ENCODE results near the gene OBSCN. TPM values are rescaled to one million over a fixed set of nuclear protein-coding genes. Genes with fewer than 3 reads are reported as not detected.

Gene OBSCN
- total and polyA plus RNA-seq, 10 of the 15 experiments (the other 5 are each of a cell fraction or from before 2014, with no cell fraction given) = 0.01 to 0.36 (median 0.08) TPM; not detected in 2

- no peak for TF ChIP-seq IKZF1 (conservative IDR thresholded peaks at IDR 0.05)
- no peak for TF ChIP-seq SREBF2 (IDR thresholded peaks at IDR 0.05; ENCODE audit: low read length)
- TF ChIP-seq FOXK2 (IDR thresholded peaks at IDR 0.05) = no peak
- no peak for TF ChIP-seq BCL11A (IDR thresholded peaks at IDR 0.05; ENCODE audit: low read depth, low read length)
- no peak for TF ChIP-seq GATAD2B (conservative IDR thresholded peaks at IDR 0.05; ENCODE audit: low read depth)
- no peak for TF ChIP-seq ZZZ3 (IDR thresholded peaks at IDR 0.05; ENCODE audit: control insufficient read depth, insufficient read length, low read depth)
- no peak for TF ChIP-seq SPI1 (IDR thresholded peaks at IDR 0.05; ENCODE audit: borderline replicate concordance, insufficient read depth, low read depth, low read length)
- no peak for TF ChIP-seq TAF1 (IDR thresholded peaks at IDR 0.05; ENCODE audit: borderline replicate concordance, low read depth, low read length)
- no peak for TF ChIP-seq BACH1 (IDR thresholded peaks at IDR 0.05; ENCODE audit: borderline replicate concordance)
- no peak for TF ChIP-seq TBL1XR1 (IDR thresholded peaks at IDR 0.05; ENCODE audit: low read depth, low read length)
- no peak for TF ChIP-seq ZNF687 (IDR thresholded peaks at IDR 0.05)
- no peak for TF ChIP-seq ZNF622 (IDR thresholded peaks at IDR 0.05)
- no peak for TF ChIP-seq CTCF (IDR thresholded peaks at IDR 0.05 in 2 of 3, conservative IDR thresholded peaks at IDR 0.05 in 1 of 3; ENCODE audit: control insufficient read depth in 2 of 3, extremely low read depth in 1 of 3, insufficient read depth in 1 of 3, low read depth in 3 of 3, low read length in 3 of 3)
- no peak for TF ChIP-seq FOS (IDR thresholded peaks at IDR 0.05; ENCODE audit: borderline replicate concordance, extremely low read depth, insufficient read length)
These were observed 167.1 kb downstream of the OBSCN start (continued) for GRCh38 chr1:228374711-228375577.
